Stimulated activated CD4-positive, alpha-beta T cell treated with anti-CD3 and anti-CD28 coated beads, Interleukin-15, amount 100 ng/mL, for 24 hours (primary cell): ENCODE data around the gene ATP6V1E1.
"Not testable (repeated sequence)": the region's sequence is repeated elsewhere in the genome, so short reads cannot be mapped to it uniquely, and the experiment has no call there.

Experiments used
- DNase-seq: peaks from one replicate; pipeline ENCODE4 v3.0.0-alpha.2; 2020

The ATP6V1E1 gene

GRCh38 chr22:17580441-17581031 lies 48.0 kb downstream of the ATP6V1E1 start:
- no peak for DNase-seq

DNA sequence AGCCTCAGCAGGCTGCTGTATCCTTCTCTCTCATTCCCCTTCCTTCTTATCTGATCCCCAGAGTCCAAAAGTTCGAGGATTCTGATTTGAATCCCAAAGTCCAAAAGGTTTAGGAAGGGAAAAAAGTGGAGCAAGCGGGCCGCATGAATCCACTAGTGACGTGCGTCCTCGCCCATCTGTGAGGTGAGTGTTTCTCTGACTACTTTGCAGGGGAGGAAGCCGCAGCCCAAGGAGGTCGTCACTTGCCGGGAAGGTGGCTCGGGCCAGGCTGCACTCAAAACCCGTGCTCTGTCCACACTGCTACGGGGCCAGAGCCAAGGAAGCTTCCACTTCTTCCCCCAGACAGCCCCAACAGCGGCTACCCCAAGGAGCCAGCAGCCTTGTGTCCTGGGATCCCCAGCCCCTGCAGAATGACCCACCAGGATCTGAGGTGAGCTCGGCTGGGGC lies 49.0 kb downstream of the ATP6V1E1 start:
- DNase-seq = no peak

GRCh38 chr22:17578136-17578754 lies 50.3 kb downstream of the ATP6V1E1 start:
- no peak for DNase-seq

DNA sequence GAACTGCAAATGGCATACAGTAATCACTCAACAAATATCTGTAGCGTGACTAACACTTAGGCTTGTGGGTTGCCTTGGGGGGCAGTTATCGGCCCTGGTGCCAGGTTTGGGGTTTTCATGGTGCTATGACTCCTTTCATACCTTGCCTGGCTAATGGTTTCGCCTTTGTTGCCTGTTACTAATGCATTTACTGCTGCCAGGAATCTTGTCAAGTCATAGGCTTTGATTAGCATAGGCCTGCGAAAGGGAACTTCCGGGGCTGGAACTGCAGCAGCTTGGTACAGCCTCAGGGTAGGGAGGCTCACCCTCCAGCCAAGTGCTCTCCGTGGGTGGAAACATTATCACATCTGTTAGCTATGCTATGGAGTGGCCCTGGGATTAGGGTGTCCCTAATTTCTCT lies 52.1 kb downstream of the ATP6V1E1 start:
- DNase-seq = no peak

GRCh38 chr22:17575681-17576080 lies 52.9 kb downstream of the ATP6V1E1 start:
- no peak for DNase-seq

DNA sequence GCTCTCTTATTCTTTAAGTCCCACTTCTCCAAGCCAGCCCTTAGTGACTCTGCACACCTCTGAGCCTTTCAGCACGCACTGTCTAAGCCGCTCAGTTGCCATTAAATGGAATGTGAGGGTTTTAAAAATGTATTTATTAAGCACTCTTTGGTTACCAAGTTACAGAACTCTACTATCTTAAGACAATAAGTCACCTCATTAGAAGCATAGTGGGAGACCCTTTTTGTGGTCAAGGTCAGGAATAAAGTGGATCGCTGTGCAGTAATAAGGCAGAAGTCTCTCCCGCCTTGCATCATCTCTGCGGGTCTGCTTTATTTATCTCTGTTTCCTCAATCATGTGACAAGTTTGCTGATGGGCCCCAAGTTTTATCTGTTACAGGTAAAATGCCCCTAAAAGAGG lies 53.4 kb downstream of the ATP6V1E1 start:
- no peak for DNase-seq

GRCh38 chr22:17570851-17571631 lies 57.5 kb downstream of the ATP6V1E1 start:
- DNase-seq = no peak

DNA sequence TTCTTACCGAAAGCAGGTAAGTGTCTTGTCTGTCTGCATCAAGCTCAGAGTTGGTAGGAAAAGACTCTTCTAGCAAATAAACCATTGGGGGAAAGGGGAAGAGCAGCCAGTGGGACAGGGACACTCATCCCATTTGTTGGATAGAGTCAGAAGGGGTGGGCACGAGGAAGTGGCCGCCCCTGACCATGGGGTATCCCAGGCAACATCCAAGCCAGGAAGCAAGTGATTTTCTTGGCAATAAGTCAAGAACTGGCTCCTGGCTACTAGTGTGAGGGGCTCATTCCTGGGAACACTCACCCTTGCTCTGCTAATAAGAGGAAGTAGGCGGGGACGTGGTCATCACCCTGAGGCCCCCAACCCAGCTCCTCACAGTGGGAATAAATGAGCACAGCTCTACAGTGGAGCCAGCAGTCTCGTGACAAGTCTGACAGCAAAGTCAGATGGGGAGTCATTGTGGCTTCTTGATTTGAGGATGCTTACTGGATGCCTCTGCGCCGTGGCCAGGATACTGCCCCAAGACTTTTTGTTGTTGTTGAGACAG lies 58.5 kb downstream of the ATP6V1E1 start:
- DNase-seq = no peak

GRCh38 chr22:17566776-17567175 lies 61.8 kb downstream of the ATP6V1E1 start:
- no peak for DNase-seq

- not testable (repeated sequence) for DNase-seq
These were observed 62.4 kb downstream of the ATP6V1E1 start for GRCh38 chr22:17566016-17566687.

GRCh38 chr22:17563936-17564391 lies 64.6 kb downstream of the ATP6V1E1 start:
- no peak for DNase-seq

DNA sequence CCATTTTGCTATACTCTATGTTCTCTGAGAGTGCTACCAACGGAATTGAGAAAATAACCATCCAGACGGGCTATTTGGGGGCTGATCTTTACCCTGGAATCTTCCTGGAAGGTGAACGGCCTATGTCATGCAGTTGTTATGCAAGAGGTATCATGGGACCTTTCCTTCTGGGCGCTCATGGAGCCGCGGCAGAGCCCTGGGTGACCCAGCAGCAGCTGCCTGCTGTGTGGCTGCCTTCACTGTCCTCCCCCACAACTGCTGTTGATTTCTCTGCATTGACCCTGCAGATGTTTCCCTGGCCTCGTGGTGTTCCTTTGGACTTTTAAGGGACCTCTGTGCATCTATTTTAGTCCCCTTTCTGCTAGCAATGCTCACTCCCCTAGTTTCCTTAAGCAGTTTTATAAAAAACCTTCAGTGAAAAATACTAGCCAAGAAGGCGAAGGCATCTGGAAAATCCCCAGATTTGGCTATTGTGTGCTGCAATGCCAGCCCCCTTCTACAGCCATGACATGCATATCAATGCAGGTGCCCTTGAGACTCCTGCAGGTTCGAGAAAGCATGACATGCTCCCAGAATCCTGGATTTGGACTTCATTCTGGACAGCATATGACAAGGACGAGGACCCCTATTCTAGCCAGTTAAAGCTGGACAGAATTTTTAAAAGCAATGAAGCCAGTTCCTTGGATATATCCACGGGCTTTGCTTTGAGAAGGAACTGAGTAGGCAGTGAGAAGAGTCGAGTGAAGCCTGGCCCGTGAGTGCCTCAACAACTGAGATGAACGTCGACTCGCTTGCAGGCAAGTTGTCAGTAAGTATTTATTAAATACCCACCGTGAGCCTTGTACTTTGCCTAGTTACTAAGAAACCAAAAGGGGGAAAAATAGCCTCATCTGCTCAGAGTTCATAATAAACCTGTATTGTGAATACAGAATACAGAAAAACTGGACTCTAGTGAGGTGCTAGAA lies 65.4 kb downstream of the ATP6V1E1 start, which contains the start of gene SLC25A18:
TSS of gene SLC25A18 (plus strand) at position 593 of the 965 bp plus-strand sequence. CDS start 16,447 bp downstream, outside the sequence.
- no peak for DNase-seq

DNA sequence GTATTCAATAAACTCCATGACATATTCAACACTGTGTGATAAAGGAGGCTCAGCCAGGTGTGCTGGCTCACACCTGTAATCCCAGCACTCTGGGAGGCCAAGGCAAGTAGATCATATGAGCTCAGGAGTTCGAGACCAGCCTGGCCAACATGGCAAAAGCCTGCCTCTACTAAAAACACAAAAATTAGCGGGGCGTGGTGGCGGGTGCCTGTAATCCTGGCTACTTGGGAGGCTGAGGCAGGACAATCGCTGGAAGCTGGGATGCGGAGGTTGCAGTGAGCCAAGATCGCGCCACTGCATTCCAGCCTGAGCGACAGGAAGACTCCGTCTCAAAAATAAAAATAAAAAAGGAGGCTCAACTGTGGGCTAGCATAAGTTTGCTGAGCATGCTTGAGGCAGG lies 69.4 kb downstream of the ATP6V1E1 start:
- DNase-seq = no peak

- no peak for DNase-seq
These were observed 73.7 kb downstream of the ATP6V1E1 start for GRCh38 chr22:17554814-17555213.

DNA sequence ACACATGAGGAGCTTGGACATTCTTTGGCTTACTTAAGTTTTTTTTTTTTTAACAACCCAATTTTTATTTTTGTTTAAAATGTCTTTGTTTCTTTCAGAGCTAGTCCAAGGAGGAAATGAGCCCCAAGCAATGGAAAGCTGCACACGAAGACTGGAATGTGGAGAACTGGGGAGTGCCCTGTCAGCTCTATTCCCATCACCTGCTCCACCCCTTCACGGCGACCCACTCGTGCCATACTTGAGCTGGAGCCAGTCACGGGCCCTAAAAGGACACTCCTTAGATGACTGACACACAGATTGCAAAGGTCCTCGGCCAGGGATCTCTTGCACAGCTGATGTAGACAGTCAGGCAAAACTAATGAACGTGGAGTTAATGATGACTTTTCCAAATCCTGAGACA lies 75.8 kb downstream of the ATP6V1E1 start:
- no peak for DNase-seq

DNA sequence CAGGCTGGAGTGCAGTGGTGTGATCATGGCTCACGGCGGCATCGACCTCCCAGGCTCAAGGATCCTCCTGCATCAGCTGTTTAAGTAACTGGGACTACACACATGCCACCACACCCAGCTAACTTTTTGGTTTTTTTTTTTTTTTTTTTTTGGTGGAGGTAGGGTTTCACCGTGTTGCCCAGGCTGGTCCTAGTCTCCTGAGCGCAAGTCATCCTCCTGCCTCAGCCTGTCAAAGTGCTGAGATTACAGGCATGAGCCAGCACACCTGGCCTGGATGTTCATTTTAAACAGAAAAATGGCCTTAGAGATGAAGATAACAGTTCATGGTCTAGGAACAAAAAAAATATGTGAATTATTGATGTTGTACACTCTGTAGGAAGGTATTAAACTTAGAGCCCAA lies 78.9 kb downstream of the ATP6V1E1 start:
- no peak for DNase-seq

DNA sequence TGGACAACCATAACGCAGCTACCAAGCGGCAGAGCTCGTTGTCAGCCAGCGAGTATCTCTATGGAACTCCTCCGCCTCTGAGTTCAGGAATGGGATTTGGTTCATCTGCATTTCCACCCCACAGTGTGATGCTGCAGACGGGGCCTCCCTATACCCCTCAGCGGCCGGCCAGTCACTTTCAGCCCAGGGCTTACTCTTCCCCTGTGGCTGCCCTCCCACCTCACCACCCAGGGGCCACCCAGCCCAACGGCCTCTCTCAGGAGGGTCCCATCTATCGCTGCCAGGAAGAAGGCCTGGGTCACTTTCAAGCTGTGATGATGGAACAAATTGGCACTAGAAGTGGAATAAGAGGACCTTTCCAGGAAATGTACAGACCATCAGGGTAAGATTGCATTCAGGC lies 79.4 kb downstream of the ATP6V1E1 start:
- DNase-seq = no peak

- no peak for DNase-seq
These were observed 79.9 kb downstream of the ATP6V1E1 start for GRCh38 chr22:17548756-17549035.

- DNase-seq = no peak
These were observed 80.4 kb downstream of the ATP6V1E1 start for GRCh38 chr22:17548010-17548755.

DNA sequence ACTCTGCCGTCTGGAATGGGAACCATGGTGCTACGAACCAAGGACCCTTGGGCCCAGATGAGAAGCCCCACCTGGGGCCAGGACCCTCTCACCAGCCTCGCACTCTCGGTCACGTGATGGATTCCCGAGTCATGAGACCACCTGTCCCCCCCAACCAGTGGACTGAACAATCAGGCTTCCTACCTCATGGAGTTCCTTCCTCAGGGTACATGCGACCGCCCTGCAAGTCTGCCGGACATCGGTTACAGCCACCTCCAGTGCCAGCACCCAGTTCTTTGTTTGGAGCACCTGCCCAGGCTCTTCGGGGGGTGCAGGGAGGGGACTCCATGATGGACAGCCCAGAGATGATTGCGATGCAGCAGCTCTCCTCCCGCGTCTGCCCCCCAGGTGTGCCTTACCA lies 86.1 kb downstream of the ATP6V1E1 start:
- no peak for DNase-seq
